ENCODE measurements around the gene KIF5B. TPM values are rescaled to one million over a fixed set of nuclear protein-coding genes. Genes with fewer than 3 reads are reported as not detected.

KIF5B gene
- total and polyA plus RNA-seq, 2 donors (not counting 3 experiments of a cell fraction or from before 2014, with no cell fraction given): 24.7 to 159 TPM

GRCh38 chr10:32023264-32023663 lies 33.0 kb downstream of the KIF5B start:
- ChIA-PET POLR2A (no interaction called here), CTCF (interaction anchor here (1.0 kb wide), 1 partner anchor 188 kb away, joined by 4 read pairs; no protein-coding TSS in a partner anchor)
- H3K9ac ChIP-seq (replicated peaks; ENCODE audit: extremely low read depth, insufficient read depth, low read length): no peak overlapping the region
- no peak overlapping the region for H2AFZ ChIP-seq (ENCODE audit: low read depth, low read length)
- no peaks in the 10 kb centered on the region for H3K9me3 ChIP-seq (replicated peaks; ENCODE audit: control insufficient read depth, insufficient read depth, low read length)
- intact Hi-C loops (cut with micrococcal nuclease) (no loop called here), dilution Hi-C loops (cut with MboI; ENCODE audit: extremely low pct_ligation_motif_present, low sequenced_read_pairs) (no loop called here)
- no peaks in the 10 kb centered on the region for H4K20me1 ChIP-seq (replicated peaks; ENCODE audit: control insufficient read depth, extremely low read depth, insufficient read depth, low read length)
- no peak overlapping the region for H3K4me2 ChIP-seq (ENCODE audit: insufficient read depth, low read length)
- no peak overlapping the region for H3K4me3 ChIP-seq (replicated peaks in 1 of 3; ENCODE audit: insufficient read depth in 1 of 3, low read depth in 1 of 3, low read length in 3 of 3)
- no TSS peak for BruUV-seq (replicated peaks)
- DNase-seq (ENCODE audit: low read depth, low spot score) (no peak), FAIRE-seq (no peak)
- no peaks in the 10 kb centered on the region for H3K9me1 ChIP-seq (replicated peaks; ENCODE audit: control insufficient read depth, extremely low read depth, insufficient read depth, low read length)
- H3K79me2 ChIP-seq (ENCODE audit: control insufficient read depth, insufficient read depth, low read length): peaks cover 30% of the 10 kb centered on the region
- no peaks in the 10 kb centered on the region for H3K4me1 ChIP-seq (ENCODE audit: control insufficient read depth, extremely low read depth, insufficient read depth, low read length)
- TF ChIP-seq EZH2 (IDR thresholded peaks at IDR 0.05; ENCODE audit: borderline replicate concordance, low read depth, low read length, severe bottlenecking): no peak
- TF ChIP-seq POLR2A (IDR thresholded peaks at IDR 0.05; ENCODE audit: low read depth, low read length): no peak
- no peak for TF ChIP-seq JUN (IDR thresholded peaks at IDR 0.05; ENCODE audit: borderline replicate concordance, insufficient read depth, insufficient read length, low read depth)
- no peak for TF ChIP-seq MAX (IDR thresholded peaks at IDR 0.05; ENCODE audit: insufficient read depth, insufficient read length)
- no peak for TF ChIP-seq CTCF (IDR thresholded peaks at IDR 0.05; ENCODE audit: extremely low read depth in 1 of 2, insufficient read depth in 1 of 2, low read depth in 1 of 2, low read length in 2 of 2)
- no peak for TF ChIP-seq POLR2AphosphoS5 (IDR thresholded peaks at IDR 0.05; ENCODE audit: insufficient read depth, low read depth, low read length)
- peaks cover 14 to 30% of the 10 kb centered on the region in 2 experiments for H3K36me3 ChIP-seq (ENCODE audit: control insufficient read depth in 2 of 2, extremely low read depth in 1 of 2, insufficient read depth in 2 of 2, low read length in 2 of 2)
- H3K27ac ChIP-seq (ENCODE audit: insufficient read depth, low read depth, low read length): no peak overlapping the region
- no peaks in the 10 kb centered on the region for H3K27me3 ChIP-seq (ENCODE audit: control insufficient read depth in 2 of 2, insufficient read depth in 2 of 2, low read length in 2 of 2)
